Measurements from ENCODE around the gene TSPAN4.

TSPAN4 gene

DNA sequence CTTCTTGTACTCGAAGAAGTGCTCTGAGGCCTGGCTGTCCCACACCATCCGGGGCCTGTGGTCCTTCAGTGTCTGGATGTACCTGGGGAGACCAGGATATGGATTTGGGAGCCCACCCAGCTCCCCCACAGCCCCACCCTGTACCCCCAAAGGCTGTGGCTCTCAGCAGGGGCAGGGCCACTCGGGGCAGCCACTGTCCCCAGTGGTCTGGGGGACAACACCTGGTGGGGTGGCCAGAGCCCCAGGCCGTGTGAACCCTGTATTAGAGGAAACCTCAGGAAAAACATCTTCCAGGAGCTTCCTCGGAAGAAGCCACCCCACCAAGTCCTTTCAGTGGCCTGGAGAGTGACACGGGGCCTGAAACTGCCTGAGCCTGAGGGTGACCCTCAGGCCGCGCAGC is 27.8 kb downstream of the TSPAN4 start:
- TF ChIP-seq SPI1 (IDR thresholded peaks at IDR 0.05; ENCODE audit: borderline replicate concordance, low read depth) = no peak
- Histone ChIP-seq H3K27ac (replicated peaks) (no peak overlapping the region), H3K4me3 (replicated peaks; ENCODE audit: insufficient read depth, low read length) (no peak overlapping the region), H3K27me3 (ENCODE audit: insufficient read depth, poor library complexity, severe bottlenecking) (no peaks in the 10 kb centered on the region)
- DNase-seq (ENCODE audit: low read depth in 1 of 2, low spot score in 1 of 2) = no peak

DNA sequence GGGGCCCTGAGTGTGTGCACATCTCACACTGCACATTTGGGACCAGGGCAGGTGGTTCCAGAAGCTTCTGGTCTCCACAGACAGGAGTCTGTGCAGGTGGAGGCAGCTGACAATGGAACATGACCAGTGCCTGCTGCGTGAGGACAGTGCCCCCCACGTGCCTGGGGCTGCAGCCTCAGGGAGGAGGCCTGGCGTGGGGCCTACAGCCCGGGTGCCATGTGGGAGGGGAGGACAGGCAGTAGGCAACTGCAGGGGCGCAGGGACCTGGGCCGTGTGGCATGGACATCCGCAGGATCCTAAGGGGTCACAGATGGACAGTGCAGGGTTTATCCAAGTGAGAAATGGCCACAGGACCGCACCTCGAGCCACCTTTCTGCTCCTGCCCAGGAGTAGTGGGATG is 28.8 kb downstream of the TSPAN4 start:
- Histone ChIP-seq H3K27me3 (ENCODE audit: insufficient read depth, poor library complexity, severe bottlenecking) (no peaks in the 10 kb centered on the region), H3K4me3 (replicated peaks; ENCODE audit: insufficient read depth, low read length) (no peak overlapping the region), H3K27ac (replicated peaks) (no peak overlapping the region)
- no peak for TF ChIP-seq SPI1 (IDR thresholded peaks at IDR 0.05; ENCODE audit: borderline replicate concordance, low read depth)
- no peak for TF ChIP-seq POLR2AphosphoS5 (IDR thresholded peaks at IDR 0.05; ENCODE audit: low read depth)
- TF ChIP-seq, protein P1, sequence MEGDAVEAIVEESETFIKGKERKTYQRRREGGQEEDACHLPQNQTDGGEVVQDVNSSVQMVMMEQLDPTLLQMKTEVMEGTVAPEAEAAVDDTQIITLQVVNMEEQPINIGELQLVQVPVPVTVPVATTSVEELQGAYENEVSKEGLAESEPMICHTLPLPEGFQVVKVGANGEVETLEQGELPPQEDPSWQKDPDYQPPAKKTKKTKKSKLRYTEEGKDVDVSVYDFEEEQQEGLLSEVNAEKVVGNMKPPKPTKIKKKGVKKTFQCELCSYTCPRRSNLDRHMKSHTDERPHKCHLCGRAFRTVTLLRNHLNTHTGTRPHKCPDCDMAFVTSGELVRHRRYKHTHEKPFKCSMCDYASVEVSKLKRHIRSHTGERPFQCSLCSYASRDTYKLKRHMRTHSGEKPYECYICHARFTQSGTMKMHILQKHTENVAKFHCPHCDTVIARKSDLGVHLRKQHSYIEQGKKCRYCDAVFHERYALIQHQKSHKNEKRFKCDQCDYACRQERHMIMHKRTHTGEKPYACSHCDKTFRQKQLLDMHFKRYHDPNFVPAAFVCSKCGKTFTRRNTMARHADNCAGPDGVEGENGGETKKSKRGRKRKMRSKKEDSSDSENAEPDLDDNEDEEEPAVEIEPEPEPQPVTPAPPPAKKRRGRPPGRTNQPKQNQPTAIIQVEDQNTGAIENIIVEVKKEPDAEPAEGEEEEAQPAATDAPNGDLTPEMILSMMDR (IDR thresholded peaks at IDR 0.05; ENCODE audit: insufficient read depth, low read length) = no peak
- TF ChIP-seq GABPA (IDR thresholded peaks at IDR 0.05; ENCODE audit: low read depth) = no peak
- TF ChIP-seq, protein P2, sequence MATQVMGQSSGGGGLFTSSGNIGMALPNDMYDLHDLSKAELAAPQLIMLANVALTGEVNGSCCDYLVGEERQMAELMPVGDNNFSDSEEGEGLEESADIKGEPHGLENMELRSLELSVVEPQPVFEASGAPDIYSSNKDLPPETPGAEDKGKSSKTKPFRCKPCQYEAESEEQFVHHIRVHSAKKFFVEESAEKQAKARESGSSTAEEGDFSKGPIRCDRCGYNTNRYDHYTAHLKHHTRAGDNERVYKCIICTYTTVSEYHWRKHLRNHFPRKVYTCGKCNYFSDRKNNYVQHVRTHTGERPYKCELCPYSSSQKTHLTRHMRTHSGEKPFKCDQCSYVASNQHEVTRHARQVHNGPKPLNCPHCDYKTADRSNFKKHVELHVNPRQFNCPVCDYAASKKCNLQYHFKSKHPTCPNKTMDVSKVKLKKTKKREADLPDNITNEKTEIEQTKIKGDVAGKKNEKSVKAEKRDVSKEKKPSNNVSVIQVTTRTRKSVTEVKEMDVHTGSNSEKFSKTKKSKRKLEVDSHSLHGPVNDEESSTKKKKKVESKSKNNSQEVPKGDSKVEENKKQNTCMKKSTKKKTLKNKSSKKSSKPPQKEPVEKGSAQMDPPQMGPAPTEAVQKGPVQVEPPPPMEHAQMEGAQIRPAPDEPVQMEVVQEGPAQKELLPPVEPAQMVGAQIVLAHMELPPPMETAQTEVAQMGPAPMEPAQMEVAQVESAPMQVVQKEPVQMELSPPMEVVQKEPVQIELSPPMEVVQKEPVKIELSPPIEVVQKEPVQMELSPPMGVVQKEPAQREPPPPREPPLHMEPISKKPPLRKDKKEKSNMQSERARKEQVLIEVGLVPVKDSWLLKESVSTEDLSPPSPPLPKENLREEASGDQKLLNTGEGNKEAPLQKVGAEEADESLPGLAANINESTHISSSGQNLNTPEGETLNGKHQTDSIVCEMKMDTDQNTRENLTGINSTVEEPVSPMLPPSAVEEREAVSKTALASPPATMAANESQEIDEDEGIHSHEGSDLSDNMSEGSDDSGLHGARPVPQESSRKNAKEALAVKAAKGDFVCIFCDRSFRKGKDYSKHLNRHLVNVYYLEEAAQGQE (IDR thresholded peaks at IDR 0.05; ENCODE audit: insufficient replicate concordance, low read depth) = no peak
- no peak for DNase-seq (ENCODE audit: low read depth in 1 of 2, low spot score in 1 of 2)

DNA sequence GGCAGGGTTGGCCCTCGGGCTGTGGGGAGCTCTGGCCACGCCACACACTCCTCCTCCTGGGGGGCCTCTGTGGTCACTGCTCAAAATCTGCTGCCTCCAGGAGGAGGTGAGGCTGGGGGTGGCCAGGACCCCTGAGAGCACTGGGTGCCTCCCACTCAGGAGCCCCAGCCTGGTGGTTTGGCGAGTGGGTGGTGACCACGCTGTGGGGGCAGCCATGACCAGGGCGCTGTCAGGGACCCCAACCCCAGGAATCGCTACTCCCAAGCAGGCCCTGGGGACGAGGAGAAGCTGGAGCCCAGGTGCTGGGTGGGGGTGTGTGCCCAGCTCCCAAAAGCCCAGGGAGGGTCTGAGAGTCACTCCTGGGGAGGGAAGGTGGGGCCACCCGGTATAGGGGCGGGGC is 30.1 kb downstream of the TSPAN4 start:
- TF ChIP-seq GABPA (IDR thresholded peaks at IDR 0.05; ENCODE audit: low read depth) = no peak
- TF ChIP-seq SPI1 (IDR thresholded peaks at IDR 0.05; ENCODE audit: borderline replicate concordance, low read depth) = no peak
- TF ChIP-seq, protein P2 (IDR thresholded peaks at IDR 0.05; ENCODE audit: insufficient replicate concordance, low read depth) = no peak
- no peak for TF ChIP-seq POLR2AphosphoS5 (IDR thresholded peaks at IDR 0.05; ENCODE audit: low read depth)
- TF ChIP-seq, protein P1 (IDR thresholded peaks at IDR 0.05; ENCODE audit: insufficient read depth, low read length) = no peak
- no peak for DNase-seq (ENCODE audit: low read depth in 1 of 2, low spot score in 1 of 2)
- H3K27ac ChIP-seq (replicated peaks) = no peak overlapping the region
- H3K4me3 ChIP-seq (replicated peaks; ENCODE audit: insufficient read depth, low read length) = no peak overlapping the region
- no peaks in the 10 kb centered on the region for H3K27me3 ChIP-seq (ENCODE audit: insufficient read depth, poor library complexity, severe bottlenecking)

DNA sequence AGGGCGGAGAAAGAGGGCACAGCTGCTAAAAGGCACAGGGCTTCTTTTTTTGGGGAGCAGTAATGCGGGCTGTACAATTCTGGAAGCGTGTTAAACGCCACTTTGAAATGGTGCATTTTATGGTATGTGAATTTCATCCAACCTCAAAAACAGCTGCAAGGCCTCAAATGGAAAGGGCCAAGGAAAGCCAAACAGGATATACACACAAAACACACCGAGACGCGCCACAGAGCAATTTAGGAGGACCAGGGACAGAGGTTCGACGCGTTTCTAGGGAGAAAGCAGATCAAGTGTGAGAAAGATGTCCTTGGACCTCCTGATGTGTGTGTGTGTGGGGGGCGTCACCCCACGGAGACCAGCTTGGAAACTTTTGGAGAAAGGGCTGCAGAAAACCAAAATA is 31.1 kb downstream of the TSPAN4 start:
- Histone ChIP-seq H3K27ac (replicated peaks) (no peak overlapping the region), H3K4me3 (replicated peaks; ENCODE audit: insufficient read depth, low read length) (no peak overlapping the region), H3K27me3 (ENCODE audit: insufficient read depth, poor library complexity, severe bottlenecking) (no peaks in the 10 kb centered on the region)
- no peak for DNase-seq (ENCODE audit: low read depth in 1 of 2, low spot score in 1 of 2)
- TF ChIP-seq POLR2AphosphoS5 (IDR thresholded peaks at IDR 0.05; ENCODE audit: low read depth) (no peak), SPI1 (IDR thresholded peaks at IDR 0.05; ENCODE audit: borderline replicate concordance, low read depth) (no peak)
- TF ChIP-seq, protein P1 (IDR thresholded peaks at IDR 0.05; ENCODE audit: insufficient read depth, low read length) = no peak
- TF ChIP-seq, protein P2 (IDR thresholded peaks at IDR 0.05; ENCODE audit: insufficient replicate concordance, low read depth) = no peak
